Stimulated activated CD4-positive, alpha-beta T cell treated with anti-CD3 and anti-CD28 coated beads, Interleukin-4, amount 100 ng/mL, for 48 hours (primary cell): ENCODE results near the gene MED12L.
"Not testable (repeated sequence)": the region's sequence is repeated elsewhere in the genome, so short reads cannot be mapped to it uniquely, and the experiment has no call there.

Experiments
- DNase-seq, 2 donors: peaks; one replicate each; pipeline ENCODE4 v3.0.0-alpha.2; 2020; ENCODE audit warnings: low read depth in 2 of 2

Gene MED12L

DNA sequence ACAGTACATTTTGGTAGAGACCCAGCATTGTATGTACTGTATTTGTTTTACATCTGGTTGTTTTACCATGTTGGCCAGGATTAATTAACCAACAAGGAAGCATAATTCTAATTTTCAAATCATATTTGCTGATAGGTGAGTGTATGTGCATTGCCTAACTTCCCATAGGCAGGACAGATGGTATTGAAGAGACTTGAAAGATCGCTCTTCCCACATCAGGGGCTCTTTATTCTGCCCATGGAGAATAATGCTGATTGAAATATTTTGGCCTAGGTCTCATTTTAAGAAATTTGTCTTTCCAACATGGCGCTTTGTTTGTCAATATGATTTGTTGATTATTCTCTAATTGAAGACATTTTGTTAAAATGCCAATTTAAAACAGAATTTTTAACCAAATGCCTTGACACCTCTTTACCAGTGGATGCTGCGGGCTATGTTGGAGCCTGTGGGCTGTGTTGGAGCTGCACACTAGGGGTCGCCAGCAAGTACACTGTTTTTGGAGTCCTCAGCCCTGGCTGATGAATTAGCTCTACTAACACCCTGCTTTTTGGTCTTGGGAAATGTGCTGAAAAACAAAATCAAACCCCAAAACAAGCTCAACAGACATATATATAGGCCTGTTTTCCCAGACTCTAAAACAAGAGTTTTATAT is 293.7 kb downstream of the MED12L start:
- DNase-seq = no peak

DNA sequence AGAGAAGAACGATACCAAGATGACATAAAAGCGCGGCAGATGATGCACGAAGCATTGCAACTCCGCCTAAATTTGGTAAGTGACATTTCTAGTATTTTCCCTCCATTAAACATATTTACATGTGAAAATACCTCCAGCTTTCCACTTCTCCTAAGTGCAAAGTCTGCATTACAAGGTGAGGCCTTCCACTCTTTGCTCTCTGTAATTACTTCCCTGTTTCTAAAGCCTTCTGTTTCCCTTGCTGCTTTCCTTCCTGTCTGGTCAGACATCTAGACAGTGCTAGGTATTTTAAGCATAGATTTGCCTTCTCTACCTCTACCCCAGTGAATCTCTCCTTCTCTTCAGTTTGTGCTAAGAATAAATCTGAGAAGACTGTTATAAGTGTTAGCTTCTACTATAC is 297.2 kb downstream of the MED12L start:
- DNase-seq = no peak

DNA sequence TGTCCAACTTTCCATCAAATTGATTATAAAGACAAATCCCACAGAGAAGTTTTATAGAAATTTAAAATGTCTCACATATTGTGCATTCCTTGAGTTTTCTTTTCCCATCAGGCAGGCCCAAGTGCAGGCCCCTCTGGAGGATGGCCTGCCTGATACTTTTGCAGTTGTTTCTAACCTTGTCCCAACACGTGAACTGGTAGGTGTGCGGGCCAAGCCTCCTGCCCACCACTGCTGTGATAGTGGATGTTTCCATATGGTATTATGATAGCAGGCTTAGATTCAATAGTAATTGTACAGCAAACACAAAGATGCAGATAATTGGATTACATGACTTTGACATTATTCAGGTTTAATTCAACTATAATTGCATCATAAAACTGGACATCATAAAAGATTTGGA is 297.6 kb downstream of the MED12L start:
- no peak for DNase-seq

DNA sequence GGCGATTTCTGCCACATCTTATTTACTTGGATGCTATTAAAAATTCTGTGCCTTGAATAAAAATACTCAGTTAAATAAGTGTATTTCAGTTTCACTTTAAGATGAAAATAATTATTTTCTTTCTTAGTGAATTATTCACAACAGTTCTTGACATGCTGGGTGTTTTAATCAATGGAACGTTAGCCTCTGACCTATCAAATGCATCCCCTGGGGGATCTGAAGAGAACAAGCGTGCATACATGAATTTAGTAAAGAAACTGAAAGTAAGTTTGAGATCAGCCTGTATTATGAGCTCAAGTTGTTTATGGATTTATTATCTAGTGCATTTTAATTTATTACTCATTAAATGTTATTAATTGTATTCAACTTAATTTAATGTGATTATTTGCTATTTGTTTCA is 298.5 kb downstream of the MED12L start:
- DNase-seq = no peak

DNA sequence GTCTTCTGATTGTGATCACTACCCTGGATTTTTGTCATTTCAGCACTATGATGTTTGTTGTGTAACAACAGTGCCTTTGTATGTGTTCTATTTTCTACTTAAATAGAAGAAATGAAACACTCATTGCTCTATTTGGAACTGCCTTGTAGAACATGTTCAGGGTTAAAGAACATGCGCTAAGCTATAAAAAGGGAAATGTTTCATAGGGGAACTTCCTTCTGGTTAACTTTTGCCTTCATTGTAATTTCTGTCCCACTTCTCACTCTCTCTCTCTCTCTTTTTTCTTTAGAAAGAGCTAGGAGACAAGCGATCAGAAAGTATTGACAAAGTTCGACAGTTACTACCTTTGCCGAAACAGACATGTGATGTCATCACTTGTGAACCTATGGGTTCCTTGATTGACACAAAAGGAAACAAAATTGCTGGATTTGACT is 299.3 kb downstream of the MED12L start, which contains the start of gene P2RY12:
Gene P2RY12, minus strand, starts transcription at position 13 of the 434 bp plus-strand sequence. CDS start 45,908 bp downstream, outside the sequence.
- DNase-seq = no peak

DNA sequence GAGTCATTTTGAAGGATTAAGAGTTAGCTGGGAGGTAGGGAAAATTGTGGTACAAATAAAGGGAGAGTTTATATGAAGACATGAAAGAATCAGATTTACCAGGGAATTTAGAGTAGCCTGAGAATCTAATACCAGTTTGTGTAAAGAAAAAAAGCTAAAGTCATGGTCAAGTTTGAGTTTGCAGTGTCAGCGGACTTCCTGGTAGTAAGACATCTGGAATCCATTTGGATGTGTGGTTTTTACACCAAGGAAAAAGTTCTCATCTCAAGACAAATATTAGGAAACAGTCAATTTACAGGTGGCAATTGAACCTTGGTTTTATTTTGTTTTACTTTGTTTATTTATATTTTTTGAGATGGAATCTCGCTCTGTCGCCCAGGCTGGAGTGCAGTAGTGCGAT is 300.6 kb downstream of the MED12L start:
- no peak for DNase-seq

DNA sequence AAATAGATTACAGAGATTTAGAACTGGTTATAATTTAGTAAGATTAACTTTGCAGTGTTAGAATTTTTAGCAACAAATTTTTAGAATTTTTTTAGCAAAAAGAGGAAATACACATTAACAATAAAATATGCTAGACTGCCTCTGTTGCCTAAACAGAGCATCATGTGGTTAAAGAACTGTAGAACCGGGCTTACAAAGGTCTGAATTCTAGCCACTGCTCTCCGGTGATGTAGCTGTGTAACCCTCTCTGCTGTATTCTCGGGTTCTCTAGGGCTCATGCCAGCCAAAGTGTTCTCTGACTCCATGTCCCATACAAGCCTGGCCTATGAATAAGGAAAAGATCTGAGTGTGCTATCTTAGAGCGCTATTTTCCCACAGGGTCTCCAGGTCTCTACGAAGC is 302.0 kb downstream of the MED12L start:
- DNase-seq = no peak

DNA sequence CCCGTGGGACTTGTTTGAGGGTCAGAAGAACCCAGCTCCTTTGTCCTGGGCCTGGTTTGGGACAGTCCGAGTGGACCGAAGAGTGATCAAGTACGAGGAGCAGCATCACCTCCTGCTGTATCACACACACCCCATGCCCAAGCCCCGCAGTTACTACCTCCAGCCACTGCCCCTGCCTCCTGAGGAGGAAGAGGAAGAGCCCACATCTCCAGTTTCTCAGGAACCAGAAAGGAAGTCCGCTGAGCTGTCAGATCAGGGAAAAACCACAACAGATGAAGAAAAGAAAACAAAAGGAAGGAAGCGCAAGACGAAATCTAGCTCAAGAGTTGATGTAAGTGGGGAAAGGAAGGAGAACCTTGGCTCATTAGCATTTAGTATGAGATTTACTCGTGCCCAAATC is 302.4 kb downstream of the MED12L start:
- no peak for DNase-seq

DNA sequence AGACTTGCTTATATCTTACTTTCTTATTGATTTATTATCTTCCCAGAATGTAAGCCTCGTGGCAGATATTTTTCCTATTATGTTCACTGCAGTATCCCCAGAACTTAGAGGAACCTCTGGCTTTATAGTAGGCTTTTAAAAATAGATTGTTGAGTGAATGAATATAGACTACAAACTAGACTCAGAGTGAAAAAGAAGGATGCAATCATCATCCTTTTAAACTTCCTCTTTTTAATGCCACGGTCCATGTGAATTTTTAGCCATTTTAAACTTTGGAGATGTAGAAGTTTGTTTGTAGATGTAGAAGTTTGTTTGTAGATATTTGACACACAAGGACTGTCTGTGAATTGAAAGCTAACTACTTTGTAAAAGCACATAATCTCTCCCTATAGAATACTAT is 306.3 kb downstream of the MED12L start:
- no peak for DNase-seq

DNA sequence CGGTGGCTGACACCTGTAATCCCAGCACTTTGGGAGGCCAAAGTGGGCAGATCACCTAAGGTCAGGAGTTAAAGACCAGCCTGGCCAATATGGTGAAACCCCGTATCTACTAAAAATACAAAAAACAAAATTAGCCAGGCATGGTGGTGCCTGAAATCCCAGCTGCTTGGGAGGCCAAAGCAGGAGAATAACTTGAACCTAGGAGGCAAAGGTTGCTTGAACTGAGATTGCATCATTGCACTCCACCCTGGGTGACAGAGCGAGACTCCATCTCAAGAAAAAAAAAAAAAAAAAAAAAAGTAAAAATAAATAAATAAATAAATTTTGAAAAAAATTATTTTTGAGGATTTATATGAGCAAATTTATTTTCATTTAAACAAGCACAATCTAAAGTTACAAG is 306.7 kb downstream of the MED12L start:
- DNase-seq = not testable (repeated sequence)

DNA sequence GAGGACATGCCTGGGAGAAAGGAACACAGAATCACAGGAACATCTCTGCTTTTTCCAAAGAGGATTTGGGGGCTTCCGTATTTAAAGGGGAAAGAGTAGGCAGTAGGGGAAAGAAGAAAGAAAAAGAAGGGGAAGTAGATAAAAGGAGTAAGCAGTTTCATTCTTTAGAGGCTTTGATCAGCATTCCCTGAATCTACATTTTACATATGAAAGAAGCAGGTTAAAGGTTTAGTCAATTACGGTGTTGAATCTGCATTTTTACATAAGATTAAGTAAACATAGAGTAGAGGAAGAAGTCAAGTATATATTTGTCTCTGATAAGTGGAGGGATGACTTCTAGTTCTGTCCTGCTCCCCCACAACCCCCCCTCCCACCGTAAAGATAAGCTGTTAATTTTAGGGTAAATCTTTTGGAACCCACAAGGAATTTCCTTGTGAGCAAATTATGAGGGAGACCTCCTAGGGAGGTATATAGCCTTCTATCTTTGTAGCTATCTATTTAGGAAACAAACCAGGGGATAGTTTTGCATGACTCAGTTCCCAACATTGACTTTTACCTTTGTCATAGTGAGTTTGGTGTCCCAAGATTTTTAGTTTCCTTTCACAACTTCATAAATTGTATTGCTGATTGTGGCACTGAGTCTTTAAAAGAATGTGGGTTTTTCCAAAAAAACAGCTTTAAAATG is 307.8 kb downstream of the MED12L start:
- DNase-seq = no peak

DNA sequence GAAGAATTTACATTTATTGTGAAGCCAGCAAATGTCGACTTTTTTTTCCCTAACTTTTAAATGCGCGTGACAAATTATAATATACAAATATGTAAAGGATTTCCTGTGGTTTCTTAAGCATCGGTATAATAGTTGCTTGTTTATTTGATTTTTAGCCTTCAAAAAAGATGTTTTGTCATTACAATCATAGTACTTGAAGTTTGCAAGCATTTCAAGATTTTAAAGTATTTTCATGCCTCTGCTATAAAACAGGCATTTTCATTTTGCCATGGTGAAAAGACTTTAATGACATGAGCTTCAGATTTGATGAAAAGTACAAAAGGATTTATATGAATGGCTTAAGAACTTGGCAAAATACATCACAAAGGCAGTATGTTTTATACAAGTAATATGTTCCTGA is 308.5 kb downstream of the MED12L start:
- no peak for DNase-seq

DNA sequence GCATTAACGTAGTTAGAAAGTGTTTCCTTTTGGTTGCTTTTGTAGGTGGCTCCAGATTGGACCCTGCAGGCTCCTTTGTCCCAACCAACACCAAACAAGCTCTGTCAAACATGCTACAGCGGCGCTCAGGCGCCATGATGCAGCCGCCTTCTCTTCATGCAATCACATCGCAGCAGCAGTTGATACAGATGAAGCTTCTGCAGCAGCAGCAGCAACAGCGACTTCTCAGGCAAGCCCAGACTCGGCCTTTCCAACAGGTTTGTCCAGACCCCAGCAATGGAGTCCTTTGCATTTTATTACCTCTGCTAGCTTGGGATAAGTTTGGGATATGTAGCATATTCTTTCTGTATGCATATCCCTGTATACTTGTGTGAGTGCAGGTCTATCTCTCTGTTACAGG is 309.1 kb downstream of the MED12L start:
- DNase-seq = no peak

DNA sequence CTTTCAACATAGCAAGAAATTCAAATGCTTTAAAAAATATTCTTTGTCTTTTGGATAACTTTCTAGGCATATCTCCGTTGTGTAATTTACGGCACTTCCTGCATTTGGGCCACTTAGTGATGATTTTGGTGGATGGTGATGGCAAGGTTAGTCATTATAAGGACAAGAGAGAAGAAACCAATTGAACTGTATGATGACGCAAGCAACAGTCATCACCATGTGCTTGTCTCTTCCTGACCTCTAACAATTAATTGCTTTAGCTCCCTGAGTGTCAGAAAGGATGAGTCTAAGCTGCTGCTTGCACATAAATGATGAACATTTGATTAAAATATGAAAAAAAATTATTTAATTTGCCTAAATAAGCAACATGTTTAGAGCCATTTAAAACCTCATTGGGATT is 310.3 kb downstream of the MED12L start:
- DNase-seq = no peak

DNA sequence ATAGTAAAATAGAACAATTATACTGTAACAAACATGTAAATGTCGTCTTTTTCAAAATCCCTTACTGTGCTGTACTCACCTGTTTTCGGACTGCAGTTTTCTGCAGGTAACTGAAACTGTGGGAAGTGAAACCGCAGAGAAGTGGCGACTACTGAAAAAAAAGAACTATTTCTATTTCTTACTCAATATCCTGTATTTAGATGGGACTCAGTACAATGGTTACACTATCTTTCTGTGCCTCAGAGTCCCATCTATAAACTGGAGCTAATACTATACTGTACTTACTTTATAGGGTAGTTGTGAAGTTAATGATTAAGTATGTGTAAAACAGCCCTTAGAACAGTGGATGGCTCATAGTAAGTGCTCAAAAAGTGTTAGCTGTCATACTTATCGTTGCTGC is 313.4 kb downstream of the MED12L start:
- DNase-seq = no peak

DNA sequence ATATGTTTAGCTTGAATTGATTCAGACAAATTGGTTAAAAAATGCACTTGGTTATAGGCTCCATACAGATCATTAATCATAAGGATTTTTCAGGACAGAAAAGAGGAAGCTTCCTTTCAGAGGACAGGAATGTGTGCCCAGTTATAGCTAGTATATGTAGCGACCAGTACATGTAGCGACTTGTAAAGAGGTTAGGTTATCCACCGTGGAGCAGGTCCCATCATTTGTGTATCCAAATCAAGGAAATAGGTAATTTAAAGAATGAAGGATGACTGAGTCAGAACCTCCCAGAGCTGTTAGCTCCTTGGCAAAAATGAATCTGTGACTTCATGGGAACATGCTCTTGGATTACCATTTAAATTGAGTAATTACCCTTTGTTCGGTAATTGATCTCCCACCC is 314.9 kb downstream of the MED12L start:
- no peak for DNase-seq

DNA sequence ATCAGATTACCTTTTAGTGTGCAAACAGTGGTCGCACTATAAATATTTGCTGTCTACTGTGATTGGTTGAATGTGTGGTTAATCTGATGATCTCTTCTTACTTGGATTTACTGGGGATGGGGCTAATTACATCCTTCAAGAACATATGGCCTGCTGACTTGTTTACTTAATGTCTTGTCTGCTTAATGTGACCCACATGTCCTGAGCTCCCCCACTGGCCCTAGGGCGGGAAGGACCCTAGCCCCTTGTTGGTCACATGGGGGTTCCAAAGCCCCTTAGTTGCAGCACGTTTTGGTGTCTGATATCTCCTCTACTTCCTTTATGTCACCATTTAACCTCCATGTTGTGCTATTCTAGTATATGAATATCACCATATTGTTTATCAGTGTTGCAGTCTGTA is 316.9 kb downstream of the MED12L start:
- no peak for DNase-seq

DNA sequence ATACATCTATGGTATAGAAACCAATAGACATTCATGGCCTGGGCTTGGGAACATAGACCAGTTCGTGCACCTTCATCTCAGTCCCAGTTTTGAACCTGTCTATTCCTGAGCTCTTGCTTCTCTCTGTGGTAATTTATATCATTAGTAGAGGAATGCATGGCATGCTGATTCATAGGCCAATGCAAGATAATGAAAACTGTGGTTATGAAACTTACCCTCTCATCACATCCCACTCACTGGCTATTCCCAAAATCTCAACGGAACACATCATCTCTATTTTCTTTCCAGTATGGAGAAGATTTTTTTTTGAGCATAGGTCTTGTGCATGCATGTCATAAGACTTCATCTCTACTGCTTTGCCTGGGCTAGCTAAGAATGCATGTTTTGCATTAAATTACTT is 317.8 kb downstream of the MED12L start:
- DNase-seq = no peak

DNA sequence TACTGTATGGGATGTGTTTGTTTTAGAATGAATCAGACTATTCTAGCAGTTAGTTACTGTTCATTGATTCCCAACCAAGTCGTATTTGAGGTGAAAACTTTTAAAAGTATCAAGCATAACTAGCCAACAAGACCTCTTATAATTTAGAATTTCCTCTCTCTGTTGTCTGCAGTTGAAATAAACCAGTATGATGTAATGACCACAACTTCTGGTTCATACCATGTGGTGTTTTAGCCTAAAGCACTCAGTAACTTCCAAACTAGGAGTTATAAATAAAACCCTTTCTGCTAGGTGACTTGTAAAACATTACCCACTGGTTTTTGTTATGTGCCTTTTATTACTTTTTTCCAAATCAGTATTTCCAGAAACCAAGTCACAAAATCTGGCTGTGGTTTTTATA is 318.9 kb downstream of the MED12L start:
- no peak for DNase-seq

DNA sequence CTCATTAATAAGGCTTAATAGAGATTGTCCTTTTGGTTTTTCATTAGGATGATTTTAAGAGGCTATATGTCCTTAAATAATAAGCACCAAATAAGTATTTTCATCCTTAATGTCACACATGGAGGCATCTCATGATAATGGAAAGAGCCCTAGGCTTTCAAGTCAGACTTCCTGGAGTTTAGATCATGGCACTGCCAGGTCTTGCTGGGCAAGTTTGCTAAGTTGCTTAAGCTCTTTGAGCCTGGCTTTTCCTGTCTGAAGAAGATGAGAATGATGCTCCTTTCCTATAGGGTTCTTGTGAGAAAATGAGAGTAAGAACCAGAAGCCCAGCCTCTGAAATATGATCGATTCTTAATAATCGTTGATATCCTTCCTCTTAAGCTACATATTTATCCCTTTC is 322.5 kb downstream of the MED12L start:
- DNase-seq = no peak

DNA sequence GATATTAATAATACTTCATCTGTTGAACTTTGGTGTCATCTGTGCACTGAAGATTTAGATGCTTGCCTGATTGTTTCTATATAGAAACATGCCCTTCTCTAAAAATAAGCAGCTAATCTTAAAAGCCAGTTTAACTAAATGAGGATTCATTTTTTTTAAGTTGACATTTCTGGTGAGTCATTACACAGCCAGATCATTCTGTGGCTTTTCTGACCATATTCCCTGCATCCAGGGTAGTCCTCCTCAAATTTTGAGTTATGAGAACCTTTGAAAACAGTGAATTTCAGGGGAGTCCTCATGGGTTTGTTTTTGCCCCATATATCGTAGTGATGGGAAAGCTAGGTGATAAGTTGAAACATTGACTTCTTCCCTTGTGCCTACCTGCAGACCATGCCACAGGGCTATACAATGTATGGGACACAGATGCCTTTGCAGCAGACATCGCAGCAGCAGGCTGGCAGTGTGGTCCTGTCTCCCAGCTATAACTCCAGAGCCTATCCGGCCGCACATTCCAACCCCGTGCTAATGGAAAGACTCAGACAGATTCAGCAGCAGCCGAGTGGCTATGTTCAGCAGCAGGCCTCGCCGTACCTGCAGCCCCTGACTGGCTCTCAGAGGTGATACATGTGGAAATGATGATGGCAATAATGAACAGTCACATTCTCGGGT is 325.6 kb downstream of the MED12L start:
- no peak for DNase-seq

DNA sequence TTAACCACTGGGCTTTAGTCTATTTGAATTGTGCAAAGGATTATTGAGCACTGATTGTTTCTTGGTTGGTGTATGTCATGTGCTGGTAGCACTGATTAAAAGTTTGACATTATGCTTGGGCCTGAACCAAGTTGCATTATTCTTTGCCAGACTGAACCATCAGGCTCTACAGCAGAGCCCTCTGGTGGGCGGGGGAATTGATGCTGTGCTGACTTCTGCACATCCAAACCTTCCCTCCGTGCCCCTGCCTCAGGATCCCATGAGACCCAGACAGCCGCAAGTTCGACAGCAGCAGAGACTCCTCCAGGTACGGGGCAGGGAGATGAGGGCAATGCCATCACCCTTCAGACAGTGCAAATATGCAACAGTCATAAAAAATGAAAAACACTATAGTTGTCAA is 327.5 kb downstream of the MED12L start:
- DNase-seq = no peak

DNA sequence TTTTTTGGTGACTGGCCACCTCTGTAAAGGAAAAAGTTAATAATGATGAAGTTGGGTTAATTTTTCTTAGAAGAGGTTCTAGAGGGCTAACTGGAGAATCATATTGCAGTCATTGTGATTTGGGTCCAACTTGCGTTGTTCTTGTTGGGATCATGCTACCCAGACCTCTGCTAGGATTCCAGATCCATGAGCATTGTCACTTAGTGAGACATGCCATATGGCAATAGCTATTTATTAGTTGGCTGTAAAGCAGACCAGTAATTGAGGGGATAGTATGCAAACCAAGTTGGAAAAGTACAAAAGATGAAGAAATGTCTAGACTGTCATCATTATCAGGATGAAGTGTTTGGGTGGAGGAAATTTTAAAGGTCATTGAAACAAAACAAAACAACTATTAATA is 329.8 kb downstream of the MED12L start:
- no peak for DNase-seq
